ENCODE measurements around the gene THSD7A.

Gene THSD7A

GRCh38 chr7:11620406-11621253 is 211.4 kb downstream of the THSD7A start:
- DNase-seq: no peak

DNA sequence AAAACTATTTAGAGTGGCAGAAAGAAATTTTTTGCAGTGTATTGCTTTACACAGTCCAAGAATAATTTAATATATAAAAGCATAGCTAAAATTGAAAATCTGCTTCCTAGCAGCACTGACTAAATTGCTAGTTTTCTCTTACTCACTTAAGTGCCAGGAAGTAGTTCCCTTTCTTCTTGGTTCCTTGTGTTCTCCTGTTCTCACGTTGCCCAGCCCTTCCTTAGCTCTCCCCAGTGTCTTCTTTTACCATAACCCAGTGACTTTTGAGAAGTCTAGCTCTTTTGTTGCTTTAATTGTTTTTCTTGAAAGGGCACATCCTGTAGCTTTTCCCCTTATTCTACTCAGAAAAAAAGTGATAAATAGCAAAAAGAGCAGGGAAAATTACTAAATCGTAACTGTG is 215.5 kb downstream of the THSD7A start:
- DNase-seq: no peak

DNA sequence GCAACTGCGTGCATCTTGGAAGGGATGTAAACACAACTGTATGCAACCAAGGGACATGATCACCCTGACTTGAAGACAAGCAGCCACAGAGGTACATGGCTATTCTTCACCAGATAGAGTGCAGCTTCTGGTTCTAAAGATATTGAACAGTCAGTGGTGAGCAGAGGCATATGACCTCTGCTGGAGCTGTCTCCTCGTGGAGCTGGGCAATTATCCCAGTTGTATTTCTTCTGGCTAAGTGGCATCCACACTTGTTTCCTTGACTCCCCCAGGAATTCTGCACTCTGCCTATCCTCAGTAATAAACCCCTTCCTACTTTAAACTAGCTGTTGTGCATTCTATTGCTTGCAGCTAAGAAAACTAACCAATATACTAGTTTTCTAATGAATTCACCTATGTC is 216.8 kb downstream of the THSD7A start:
- no peak for DNase-seq

GRCh38 chr7:11613292-11613930 is 218.6 kb downstream of the THSD7A start:
- no peak for DNase-seq

DNA sequence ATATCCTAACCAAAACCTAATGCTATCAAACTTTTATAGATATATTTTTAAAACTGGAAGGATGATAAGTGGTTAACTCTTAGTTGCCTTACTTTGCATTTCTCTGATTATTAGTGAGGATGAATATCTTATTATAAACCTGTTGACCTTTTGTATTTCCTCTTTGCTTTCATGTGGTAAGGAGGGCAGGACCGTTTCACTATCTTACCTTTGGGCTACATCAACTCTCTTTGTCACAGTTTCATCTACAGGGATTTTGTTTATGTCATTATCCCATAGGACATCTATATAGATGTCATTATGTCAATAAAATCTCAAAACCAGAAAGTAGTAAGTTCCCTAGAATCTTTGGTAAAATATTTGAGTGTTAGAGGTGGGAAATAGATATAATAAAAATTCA is 219.3 kb downstream of the THSD7A start:
- no peak for DNase-seq

DNA sequence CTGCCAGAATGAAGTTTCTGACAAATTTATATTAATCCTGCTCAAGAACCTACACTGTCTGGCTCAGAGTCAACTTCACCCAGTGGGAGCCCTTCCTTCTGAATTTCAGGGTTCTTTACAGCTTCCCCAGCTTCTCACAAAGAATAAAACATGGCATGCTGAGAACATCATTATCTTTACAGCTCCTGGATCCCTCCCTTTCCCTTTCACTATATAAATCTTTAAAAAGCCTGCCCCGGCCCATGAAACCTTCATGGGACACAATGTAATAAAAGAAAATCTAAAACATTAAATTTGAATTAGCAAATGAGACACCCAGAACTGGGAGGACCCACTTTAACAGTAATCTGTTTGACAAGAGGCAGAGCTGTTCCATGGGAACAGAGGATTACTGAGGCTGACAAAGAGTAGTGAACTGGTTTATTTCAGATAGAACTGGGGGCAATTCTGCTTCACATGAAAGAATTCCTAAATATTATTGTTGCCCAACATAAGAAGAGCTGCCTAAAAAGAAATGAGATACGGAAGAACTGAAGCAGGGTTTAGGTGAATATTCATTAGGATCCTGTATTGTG is 222.8 kb downstream of the THSD7A start:
- DNase-seq: no peak

- peak; percentile 73 to 80 for DNase-seq
Measured at GRCh38 chr7:11607686-11608085, 224.3 kb downstream of the THSD7A start.

GRCh38 chr7:11605749-11606148 is 226.2 kb downstream of the THSD7A start:
- no peak for DNase-seq

GRCh38 chr7:11604505-11604904 is 227.5 kb downstream of the THSD7A start:
- DNase-seq: no peak

DNA sequence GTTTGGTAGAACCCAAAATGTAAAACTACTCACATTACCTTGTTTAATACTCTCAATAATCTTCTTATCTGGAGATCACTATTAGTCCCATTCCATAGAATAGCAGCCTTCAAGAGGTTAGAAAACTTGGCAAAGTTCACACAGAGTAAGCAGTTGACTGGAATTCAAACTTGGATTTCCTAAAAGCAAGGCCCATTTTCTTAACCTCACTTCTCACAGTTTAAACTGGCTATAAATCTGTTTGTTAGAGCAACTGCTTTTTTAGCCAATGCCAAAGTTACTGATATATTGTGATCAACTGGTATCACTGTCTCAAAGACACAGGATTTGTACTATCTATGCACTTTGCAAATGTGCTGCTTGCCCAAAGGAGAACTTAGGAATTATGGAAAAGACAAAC is 230.2 kb downstream of the THSD7A start:
- no peak for DNase-seq

DNA sequence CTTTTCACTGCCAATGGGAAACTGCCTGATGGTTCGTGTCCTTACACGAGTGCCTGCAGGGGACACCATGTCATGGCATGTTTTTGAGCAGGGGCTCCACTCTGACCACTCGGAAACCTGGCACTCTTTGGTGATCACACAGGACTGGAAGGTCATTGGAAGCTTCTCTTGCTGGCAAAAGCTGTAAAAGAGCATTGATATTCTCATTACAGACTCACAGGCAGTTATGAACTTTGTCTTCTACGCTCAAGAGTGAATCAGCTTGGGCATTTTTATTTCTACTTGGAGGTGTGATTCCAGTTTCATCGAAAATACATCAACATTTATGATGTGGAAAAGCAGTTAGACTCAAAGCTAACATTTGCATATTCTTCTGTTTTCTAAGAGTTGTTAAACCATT is 238.7 kb downstream of the THSD7A start:
- DNase-seq: peak in 1 of 2 experiments; percentile 15

- DNase-seq: no peak
Measured at GRCh38 chr7:11592699-11593098, 239.3 kb downstream of the THSD7A start.

GRCh38 chr7:11591943-11592342 is 240.1 kb downstream of the THSD7A start:
- no peak for DNase-seq

DNA sequence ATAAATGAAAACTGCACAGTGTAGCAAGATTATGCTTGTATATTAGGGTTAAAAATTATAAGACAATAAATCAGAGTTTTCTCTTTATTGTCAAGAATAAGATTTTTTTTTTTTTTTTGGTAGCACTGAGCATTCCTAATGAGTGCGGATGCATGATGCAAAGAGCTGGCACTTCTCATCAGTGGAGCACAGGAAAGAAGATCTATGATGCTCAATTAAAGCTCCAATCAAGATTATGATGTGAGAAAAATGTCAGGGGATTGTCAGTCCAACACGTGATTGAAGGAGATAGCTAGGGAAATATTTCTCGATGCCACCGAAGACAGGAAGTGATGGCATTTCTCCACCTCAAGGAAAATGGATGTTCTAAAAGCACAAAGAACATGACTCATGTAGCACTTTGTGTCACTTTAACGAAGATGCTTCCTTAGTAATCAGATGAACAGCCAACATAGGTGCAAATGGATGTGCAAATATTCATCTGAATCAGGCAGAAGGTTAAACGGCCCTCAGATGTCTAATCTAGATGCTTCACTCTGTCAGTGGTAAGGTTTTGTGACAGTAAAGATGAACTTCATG is 240.9 kb downstream of the THSD7A start:
- DNase-seq: no peak

GRCh38 chr7:11589251-11589650 is 242.7 kb downstream of the THSD7A start:
- no peak for DNase-seq

GRCh38 chr7:11587814-11588213 is 244.2 kb downstream of the THSD7A start:
- DNase-seq: no peak

DNA sequence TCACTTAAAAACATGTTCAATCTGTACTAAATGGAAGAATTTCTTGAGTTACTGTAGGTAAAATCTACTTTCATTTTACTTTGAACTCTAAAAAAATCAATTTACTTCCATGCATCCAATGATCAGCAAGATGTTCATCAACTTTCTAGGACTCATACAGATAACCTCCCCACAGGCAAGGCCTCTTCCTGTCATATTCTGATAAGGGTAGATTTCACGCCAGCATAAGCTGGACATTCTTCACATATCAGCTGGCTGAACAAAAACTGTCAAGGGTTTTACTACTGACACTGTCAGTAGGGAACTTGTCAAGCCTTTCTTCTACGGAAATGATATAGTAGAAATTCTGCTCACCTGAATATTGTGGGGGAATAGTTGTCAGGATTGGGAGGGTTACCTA is 244.9 kb downstream of the THSD7A start:
- DNase-seq: no peak

DNA sequence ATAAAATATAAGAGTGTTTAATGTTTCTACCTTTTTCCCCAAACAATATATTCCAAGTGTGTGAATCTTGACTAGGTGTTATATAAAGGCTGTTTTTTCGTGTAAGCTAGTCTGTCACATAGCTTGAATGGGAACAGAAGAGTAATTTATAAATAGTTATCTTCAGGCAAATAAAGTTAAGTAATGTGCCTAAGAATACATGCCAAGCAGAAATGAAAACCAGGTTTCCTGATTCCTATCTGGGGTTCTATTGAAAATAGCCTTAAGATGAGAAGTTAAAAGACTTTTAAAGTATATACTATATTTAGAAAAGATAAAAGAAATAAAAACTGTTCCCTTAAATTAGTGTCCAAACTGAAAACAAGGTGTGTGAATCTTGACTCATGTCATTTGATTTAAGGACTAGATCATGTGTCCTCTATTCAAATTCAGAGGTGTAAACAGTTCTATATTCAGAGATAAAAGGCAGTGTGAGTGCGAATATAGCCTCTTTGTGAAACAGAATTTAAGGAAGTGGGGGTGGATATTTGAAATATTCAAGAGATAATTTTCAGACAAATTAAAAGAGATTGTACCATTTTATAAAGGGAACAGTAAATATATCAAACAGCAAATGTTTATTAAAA is 247.5 kb downstream of the THSD7A start:
- DNase-seq: no peak

DNA sequence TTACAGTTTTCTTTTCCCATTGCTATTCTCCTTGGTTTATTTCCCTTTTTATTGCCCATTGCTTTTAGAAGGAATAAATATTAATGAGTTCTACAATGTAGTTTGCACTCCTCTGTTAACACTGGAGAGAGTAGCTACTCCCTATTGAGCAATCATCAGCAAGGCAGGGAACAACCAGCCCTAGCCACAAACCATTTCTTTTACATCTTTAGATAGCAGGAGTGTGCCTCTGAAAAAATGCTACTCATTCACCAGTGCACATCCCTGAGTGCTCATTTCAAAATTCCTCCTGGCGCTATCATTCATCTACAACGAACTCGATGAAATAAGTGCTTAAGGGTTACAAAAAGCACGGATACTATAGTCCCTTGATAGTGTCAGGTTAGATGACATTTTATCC is 252.9 kb downstream of the THSD7A start:
- DNase-seq: no peak

DNA sequence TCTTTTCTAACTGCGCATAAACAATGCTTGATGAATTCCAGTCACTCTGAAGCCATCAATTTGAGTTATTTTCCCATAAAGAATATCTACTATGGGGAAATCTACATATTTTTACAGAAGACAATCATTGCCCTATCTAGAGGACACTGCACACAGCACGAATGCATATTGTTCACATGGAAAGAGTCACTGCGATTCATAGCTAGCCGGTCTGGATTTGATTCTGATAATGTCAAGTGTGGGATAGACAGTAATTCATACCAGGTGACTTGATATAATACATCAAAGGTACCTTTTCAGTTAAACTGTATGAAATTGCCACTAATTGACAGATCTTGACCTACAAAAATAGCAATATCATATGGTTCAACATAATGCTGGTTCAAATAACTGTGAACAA is 255.7 kb downstream of the THSD7A start:
- no peak for DNase-seq

- no peak for DNase-seq
Measured at GRCh38 chr7:11573128-11573750, 258.8 kb downstream of the THSD7A start.

- no peak for DNase-seq
Measured at GRCh38 chr7:11570922-11571550, 261.0 kb downstream of the THSD7A start.

All from SHP77 (cell line).